ENCODE measurements around the gene FAM156A.

- TF ChIP-seq CTCF (IDR thresholded peaks at IDR 0.05; ENCODE audit: borderline replicate concordance, extremely low read depth, low read length, poor library complexity, severe bottlenecking), result no peak
- TF ChIP-seq EZH2 (IDR thresholded peaks at IDR 0.05; ENCODE audit: borderline replicate concordance, low read depth, low read length, severe bottlenecking), result no peak
These were observed 34.5 kb downstream of the FAM156A start for GRCh38 chrX:52923781-52924241.
